Brain microvascular endothelial cell (primary cell): Measurements from ENCODE around the gene PRPS1L1.

ENCODE experiments used
- DNase-seq: peaks from one replicate; pipeline ENCODE4 v3.0.0-alpha.2; 2020
- H3K27ac ChIP-seq: fragments of 250-450 bp; sonication (Bioruptor Pico); 2 replicates; pipeline ENCODE4 v1.5.1; 2020; ENCODE audit warnings: mild to moderate bottlenecking, moderate library complexity
- H3K27me3 ChIP-seq: fragments of 250-450 bp; sonication (Bioruptor Pico); replicated peaks from 2 replicates; pipeline ENCODE4 v1.5.1; 2020; ENCODE audit warnings: mild to moderate bottlenecking
- H3K36me3 ChIP-seq: fragments of 250-450 bp; sonication (Bioruptor Pico); replicated peaks from 2 replicates; pipeline ENCODE4 v1.5.1; 2020; ENCODE audit warnings: mild to moderate bottlenecking
- H3K4me3 ChIP-seq: 2 replicates; pipeline ENCODE4 v1.5.1; 2011; ENCODE audit warnings: low read depth, mild to moderate bottlenecking, control low read depth, low read length, moderate library complexity
- CTCF ChIP-seq: IDR thresholded peaks from 2 replicates; pipeline ENCODE4 v1.5.1; 2011; ENCODE audit warnings: low read depth, mild to moderate bottlenecking, moderate library complexity, low read length, control low read depth, inconsistent platforms; ENCODE audit errors: missing control alignments
- in situ Hi-C: cut with HindIII; loops from 2 replicates; pipeline ENCODE4 v1.10.0; 2017; ENCODE audit warnings: low sequenced_read_pairs, low pct_ligation_motif_present

PRPS1L1 gene

GRCh38 chr7:18004372-18004771 lies 23.3 kb downstream of the PRPS1L1 start:
- DNase-seq, result peak; percentile 10
- no peak for TF ChIP-seq CTCF
- Histone ChIP-seq H3K36me3 (no peaks in the 10 kb centered on the region), H3K4me3 (no peak overlapping the region), H3K27me3 (no peaks in the 10 kb centered on the region), H3K27ac (peak overlapping the region; percentile 22)
- in situ Hi-C loops, result no loop called here

GRCh38 chr7:18003286-18003994 lies 24.2 kb downstream of the PRPS1L1 start:
- in situ Hi-C loops, result no loop called here
- H3K36me3 ChIP-seq, result no peaks in the 10 kb centered on the region
- TF ChIP-seq CTCF, result no peak
- no peak overlapping the region for H3K27ac ChIP-seq
- DNase-seq, result no peak
- no peak overlapping the region for H3K4me3 ChIP-seq
- no peaks in the 10 kb centered on the region for H3K27me3 ChIP-seq

GRCh38 chr7:17998692-17999091 lies 29.0 kb downstream of the PRPS1L1 start:
- Histone ChIP-seq H3K4me3 (no peak overlapping the region), H3K36me3 (no peaks in the 10 kb centered on the region), H3K27me3 (no peaks in the 10 kb centered on the region), H3K27ac (no peak overlapping the region)
- no peak for DNase-seq
- TF ChIP-seq CTCF, result no peak
- in situ Hi-C loops, result no loop called here

- in situ Hi-C loops, result no loop called here
- no peak overlapping the region for H3K4me3 ChIP-seq
- DNase-seq, result no peak
- H3K27ac ChIP-seq, result no peak overlapping the region
- no peak for TF ChIP-seq CTCF
- no peaks in the 10 kb centered on the region for H3K36me3 ChIP-seq
- no peaks in the 10 kb centered on the region for H3K27me3 ChIP-seq
These were observed 31.0 kb downstream of the PRPS1L1 start for GRCh38 chr7:17996442-17997223.

GRCh38 chr7:17996040-17996439 lies 31.6 kb downstream of the PRPS1L1 start:
- in situ Hi-C loops, result no loop called here
- no peak overlapping the region for H3K27ac ChIP-seq
- TF ChIP-seq CTCF, result no peak

More at GRCh38 chr7:17996040-17996439, 31.6 kb downstream of the PRPS1L1 start:
- DNase-seq, result no peak
- Histone ChIP-seq H3K36me3 (no peaks in the 10 kb centered on the region), H3K27me3 (no peaks in the 10 kb centered on the region), H3K4me3 (no peak overlapping the region)
